HG03432 (cell line): Measurements from ENCODE around the gene PTPRB.

Experiments used
- ATAC-seq: cut with Tn5 transposase; IDR thresholded peaks from one replicate; pipeline ENCODE4 v1.9.1; 2021; ENCODE audit warnings: mild to moderate bottlenecking, moderate library complexity; ENCODE audit not compliant: unreplicated experiment

The PTPRB gene

DNA sequence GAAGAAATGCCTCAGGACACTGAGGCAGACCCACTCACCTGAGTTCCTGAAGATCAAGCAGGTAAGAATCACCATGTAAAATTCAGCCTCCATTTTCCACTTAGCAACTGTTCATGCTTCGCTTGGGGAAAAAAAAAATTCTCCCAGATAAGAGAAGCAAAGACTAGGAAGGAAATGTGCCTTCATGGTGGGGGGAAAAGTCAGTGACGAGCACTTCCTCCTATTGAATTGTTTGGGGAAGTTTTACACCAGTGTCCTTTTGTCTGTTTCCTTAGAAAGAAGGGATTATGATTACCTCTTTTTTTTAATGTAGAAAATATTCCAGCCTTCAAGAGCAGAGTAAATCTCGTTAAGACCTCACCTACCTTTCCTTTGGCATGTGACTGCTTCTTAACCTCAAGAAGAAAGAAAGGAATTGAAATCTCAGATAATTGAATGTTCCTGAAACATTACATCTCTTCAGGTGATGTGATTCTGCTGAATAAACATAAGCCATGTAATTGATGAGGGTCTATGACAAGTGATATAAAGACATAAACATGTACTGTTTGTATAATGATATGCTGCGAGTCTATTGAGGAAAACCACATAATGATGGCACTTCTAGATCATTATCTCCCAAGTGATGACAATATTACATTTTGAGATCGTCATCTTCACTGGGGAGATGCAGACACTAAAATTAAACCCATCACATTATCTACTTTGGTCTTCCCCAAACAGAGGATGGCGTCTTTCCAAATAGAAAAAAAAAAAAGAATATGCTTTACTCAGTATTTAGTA is at the start of gene PTPRB:
TSS of gene PTPRB (minus strand) at position 127 of the 783 bp plus-strand sequence. CDS start at position 93, 34 bp downstream.
- ATAC-seq, result no peak

DNA sequence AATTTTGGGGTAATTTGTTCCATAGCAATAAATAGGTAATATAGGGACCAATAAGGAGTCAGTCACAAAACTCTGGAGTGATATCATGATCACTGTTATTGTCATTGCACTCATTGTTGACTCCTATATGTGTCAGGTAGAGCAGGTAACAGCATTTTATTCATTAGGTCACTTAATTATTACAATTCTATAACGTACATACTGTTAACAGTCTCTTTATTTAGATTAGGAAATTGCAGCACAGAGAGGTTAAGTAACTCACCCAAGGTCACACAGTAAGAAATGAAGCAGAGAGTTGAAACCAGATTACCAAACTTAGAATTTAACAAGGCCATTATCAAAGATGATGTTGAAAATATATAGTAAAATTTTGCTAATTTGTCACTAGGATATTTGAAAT is 49.7 kb upstream of the PTPRB start:
- no peak for ATAC-seq

GRCh38 chr12:70686299-70686698 is 49.1 kb upstream of the PTPRB start:
- ATAC-seq, result no peak

- ATAC-seq, result no peak
Measured at GRCh38 chr12:70683976-70684375, 46.7 kb upstream of the PTPRB start.

DNA sequence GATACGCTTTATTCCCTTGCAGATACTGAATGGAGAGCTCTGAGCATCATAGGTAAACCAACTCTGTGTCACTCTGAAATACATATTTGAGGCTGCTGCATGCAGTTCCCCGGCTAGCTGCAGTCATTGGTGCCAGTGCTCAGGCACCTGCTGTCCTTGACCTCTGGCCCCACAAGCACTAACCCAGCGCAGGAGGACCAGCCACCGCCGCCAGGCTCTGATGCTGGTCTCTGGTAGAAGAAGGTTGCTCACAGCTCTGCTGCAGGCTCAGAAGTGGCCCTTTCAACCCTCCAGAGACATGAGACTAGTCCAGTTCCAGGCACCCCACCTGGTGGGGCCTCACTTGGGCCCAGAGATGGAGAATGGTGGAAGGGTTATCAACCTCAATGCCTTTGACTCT is 34.5 kb upstream of the PTPRB start:
- ATAC-seq, result no peak

DNA sequence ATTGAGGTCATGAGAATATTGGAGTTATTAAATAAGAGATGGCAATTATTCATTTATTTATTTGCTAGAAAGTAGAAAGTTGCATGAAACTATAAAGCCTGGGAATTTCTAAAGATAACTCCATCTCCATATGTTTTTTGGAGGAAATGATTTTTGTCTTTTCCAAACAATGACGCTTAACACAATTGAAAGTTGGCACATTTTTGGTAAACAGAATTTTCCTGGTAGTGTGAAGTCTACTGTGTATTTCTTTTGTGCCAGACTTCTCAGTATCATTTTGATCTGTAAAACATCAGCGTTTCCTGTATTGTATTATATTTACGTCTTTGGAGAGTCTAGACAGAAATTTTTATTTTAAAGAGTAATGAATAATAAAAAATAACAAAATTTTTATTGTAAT is 33.7 kb upstream of the PTPRB start:
- no peak for ATAC-seq

DNA sequence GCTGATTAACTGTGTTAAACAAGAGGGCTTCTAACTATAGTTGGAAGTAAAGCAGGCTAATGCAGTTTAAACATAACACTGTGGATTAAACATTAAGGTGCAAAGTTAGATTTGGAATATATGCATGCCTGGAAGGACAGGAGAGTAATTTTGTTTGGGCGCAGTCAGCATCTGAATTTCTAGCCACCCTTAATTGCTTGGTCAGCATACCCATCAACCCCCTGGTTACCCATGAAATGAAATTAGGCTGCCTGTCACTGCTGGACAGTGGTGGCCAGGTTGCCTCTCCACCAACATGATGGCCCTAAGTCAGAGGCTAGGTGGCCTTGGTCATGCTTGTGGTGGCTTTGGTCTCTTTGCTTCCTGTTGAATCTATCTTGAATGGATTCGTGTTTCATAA is 30.0 kb upstream of the PTPRB start:
- no peak for ATAC-seq

- no peak for ATAC-seq
Measured at GRCh38 chr12:70666364-70666763, 29.1 kb upstream of the PTPRB start.

DNA sequence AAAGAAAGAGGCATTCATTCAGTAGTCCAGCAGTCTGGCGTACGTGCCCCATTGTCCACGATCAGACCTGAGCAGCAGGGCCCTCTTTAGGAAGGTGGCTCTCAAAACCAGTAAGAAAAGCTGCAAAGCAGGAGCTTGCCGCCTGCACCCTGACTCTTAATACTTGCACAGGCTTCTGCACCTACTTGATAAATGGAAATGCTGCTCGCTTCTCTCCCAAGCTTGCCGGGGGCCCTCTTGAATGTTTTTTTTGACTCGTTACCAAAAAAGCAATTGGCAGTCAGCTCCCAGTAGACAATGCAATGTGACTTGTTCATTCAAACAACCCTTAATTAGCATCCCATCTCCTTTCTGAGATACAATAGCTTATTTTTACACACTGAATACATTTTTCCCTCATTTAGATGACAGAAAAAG is 27.2 kb upstream of the PTPRB start:
- ATAC-seq, result no peak

- no peak for ATAC-seq
Measured at GRCh38 chr12:70663838-70664237, 26.6 kb upstream of the PTPRB start.

- no peak for ATAC-seq
Measured at GRCh38 chr12:70661466-70662161, 24.4 kb upstream of the PTPRB start.

DNA sequence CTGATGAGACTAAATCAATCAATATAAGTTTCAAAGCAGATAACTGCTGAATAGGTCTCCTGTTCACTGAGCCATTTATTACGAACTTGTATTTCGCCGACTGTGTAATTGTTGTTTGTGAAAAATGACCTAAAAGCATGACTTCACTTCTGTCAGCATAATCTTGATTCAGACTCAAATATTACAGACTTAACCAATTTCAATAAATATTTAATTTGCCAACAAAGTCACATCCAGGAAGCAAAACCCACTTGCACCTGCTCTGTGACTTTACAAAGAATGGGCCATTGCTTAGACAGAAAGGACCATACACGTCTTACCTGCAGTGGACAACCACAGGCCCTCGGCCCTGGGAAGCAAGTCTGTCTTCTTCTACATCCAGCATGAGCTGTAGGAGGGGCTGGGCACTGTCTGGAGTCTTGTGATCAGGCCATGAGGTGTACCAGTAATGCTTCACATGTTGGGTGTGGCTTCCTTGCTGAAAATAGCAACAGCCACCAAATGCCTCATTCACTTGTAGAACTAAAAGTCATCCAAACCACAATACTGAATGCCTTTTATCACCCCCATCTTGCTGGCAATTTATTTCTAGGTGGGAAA is 23.5 kb upstream of the PTPRB start:
- no peak for ATAC-seq

DNA sequence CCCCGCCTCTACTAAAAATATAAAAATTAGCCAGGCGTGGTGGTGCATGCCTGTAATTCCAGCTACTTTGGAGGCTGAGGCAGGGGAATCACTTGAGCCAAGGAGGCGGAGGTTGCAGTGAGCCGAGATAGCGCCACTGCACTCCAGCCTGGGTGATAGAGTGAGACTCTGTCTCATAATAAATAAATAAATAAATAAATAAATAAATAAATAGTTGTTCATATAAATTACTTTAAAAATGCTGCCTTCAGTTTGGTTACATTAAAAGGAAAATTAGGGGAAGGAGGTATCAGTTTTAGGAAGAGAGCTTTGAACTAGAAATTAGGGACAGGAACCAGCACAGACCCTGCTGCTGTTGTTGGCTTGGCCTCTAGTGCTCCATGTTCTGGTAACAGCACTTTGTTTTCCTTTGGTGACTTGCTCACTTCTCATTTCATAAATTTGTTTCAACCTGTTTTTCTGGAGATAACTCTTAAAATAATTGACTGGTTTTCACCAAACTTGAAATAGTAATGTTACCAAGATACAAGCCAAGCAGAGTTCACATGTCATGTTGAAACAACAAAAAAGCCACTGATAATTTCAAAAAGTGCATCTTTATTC is 22.9 kb upstream of the PTPRB start:
- ATAC-seq, result no peak

- no peak for ATAC-seq
Measured at GRCh38 chr12:70659077-70659606, 21.9 kb upstream of the PTPRB start.

DNA sequence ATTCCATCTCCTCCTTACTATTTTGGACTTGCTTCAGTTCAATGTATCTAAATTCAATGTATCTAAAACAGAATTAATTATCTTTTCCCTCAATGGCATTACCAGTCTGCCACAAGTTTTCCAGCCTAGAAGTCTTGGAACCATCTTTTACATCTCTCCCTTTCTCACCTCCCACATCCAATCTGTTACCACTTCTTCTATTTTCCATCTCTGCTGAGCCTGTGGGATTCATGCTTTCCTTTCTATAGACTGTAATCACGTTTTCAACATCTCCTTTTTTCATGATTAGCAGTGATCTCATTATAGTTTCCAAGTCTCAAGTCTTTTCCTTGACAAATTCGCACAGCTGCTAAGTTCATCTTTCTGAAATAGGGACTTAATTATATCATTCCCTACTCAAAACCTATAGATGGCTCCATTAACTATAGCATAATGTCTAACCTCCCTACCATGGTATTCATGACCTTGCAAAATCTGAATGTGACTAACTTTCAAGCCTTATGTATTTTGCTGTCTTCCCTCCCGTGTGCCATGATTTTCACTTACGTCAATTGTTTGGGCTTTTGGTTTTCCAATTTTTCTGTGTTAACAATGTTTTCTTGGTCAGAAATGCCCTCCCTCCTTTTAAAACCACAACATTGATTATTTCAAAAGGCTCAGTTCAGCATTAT is 20.5 kb upstream of the PTPRB start:
- ATAC-seq, result no peak

DNA sequence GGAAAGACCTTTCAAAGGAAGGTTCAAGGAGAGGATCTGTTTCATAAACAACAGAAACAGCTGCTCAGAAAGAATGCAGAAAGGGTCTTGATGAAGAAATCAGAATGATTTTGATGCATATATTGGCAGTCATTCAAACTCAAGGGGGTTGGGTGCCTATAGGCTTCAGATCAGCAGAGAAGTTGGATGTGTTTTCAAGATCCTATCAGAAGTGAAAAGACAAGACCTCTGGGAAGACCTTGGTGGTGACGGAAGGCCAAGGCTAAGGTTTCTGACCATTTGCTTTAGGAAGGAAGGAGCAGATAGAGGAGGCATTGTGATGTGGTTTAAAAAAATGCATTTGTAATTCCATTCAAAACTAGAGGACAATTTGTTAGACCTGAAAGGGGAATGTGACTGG is 15.2 kb upstream of the PTPRB start:
- no peak for ATAC-seq

- ATAC-seq, result no peak
Measured at GRCh38 chr12:70648831-70649230, 11.6 kb upstream of the PTPRB start.

- no peak for ATAC-seq
Measured at GRCh38 chr12:70648191-70648590, 11.0 kb upstream of the PTPRB start.

- ATAC-seq, result no peak
Measured at GRCh38 chr12:70646850-70647249, 9.6 kb upstream of the PTPRB start.

DNA sequence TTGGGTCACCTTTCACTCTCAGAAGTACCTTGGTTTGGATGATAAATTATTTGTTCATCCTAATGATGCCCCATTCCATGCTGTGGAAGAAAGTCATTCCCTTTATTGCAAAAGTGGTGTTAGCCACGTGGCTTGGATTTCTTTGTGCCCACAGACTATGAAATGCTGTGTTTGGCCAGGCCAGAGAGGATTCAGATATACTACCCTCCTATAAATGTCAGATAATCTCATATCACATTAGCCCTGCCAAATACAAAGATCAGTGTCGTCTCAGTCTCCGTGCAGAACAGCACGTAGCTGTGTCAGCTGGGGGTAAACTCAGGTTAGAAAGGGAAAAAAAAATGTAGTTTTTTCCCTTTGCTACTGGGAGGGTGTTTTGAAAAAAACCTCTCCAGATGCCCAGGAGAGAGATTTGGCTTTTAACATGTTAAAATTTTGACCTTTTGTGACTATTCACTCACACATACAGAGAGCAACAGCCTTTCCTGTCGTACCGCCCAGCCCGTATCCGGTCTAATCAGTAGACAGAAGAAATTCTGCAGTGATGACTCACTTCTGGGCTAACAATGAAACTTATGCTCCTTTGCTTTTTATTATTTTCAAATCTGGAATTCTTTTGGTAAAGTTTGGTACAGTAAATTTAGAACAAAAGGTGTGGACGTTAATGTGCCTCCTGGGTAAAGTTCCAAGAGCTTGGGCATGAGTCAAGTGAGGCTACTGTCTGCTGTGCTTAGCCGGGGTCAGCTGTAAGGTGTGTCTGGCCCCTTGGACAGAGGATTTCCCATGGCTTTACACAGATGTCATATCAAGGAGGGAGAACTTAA is 8.5 kb upstream of the PTPRB start:
- peak; percentile 83 for ATAC-seq
